ENCODE measurements around the gene CERS1.

CERS1 gene

GRCh38 chr19:18840288-18841267 is 55.4 kb downstream of the CERS1 start:
- TF ChIP-seq CTCF (IDR thresholded peaks at IDR 0.05; ENCODE audit: control extremely low read depth, extremely low read depth, low read depth, missing control alignments): no peak
- POLR2A ChIA-PET: interaction anchor here (0.5 kb wide), 1 partner anchor 282 kb away, joined by 3 read pairs; no protein-coding TSS in a partner anchor
- CTCF ChIA-PET: interaction anchor here (0.9 to 12.6 kb wide), 3 partner anchors 7 to 69 kb away, joined by 3 to 158 read pairs (median 3); partner anchors contain the start of gene UPF1
- no peak for DNase-seq (ENCODE audit: extremely low spot score)

GRCh38 chr19:18839465-18840287 is 56.3 kb downstream of the CERS1 start:
- ChIA-PET CTCF (interaction anchor here (0.9 to 12.6 kb wide), 4 partner anchors 6 to 68 kb away, joined by 3 to 158 read pairs (median 80); partner anchors contain the start of gene UPF1), POLR2A (no interaction called here)
- no peak for DNase-seq (ENCODE audit: extremely low spot score)
- TF ChIP-seq CTCF (IDR thresholded peaks at IDR 0.05; ENCODE audit: control extremely low read depth, extremely low read depth, low read depth, missing control alignments): no peak

- POLR2A ChIA-PET: no interaction called here
- no peak for DNase-seq (ENCODE audit: extremely low spot score)
- CTCF ChIA-PET: interaction anchor here (12.3 kb wide), 1 partner anchor 11 kb away, joined by 158 read pairs; no protein-coding TSS in a partner anchor
- TF ChIP-seq CTCF (IDR thresholded peaks at IDR 0.05; ENCODE audit: control extremely low read depth, extremely low read depth, low read depth, missing control alignments): no peak
These were observed 61.3 kb downstream of the CERS1 start for GRCh38 chr19:18834644-18834984.

- no peak for TF ChIP-seq CTCF (IDR thresholded peaks at IDR 0.05; ENCODE audit: control extremely low read depth, extremely low read depth, low read depth, missing control alignments)
- ChIA-PET CTCF (interaction anchor here (2.4 to 12.3 kb wide), 2 partner anchors 10 to 12 kb away, joined by 8 to 158 read pairs; no protein-coding TSS in a partner anchor), POLR2A (no interaction called here)
- DNase-seq (ENCODE audit: extremely low spot score): no peak
These were observed 61.9 kb downstream of the CERS1 start for GRCh38 chr19:18833849-18834643.

- DNase-seq (ENCODE audit: extremely low spot score): no peak
- TF ChIP-seq CTCF (IDR thresholded peaks at IDR 0.05; ENCODE audit: control extremely low read depth, extremely low read depth, low read depth, missing control alignments): no peak
- ChIA-PET CTCF (interaction anchor here (1.2 to 12.3 kb wide), 4 partner anchors 9 to 244 kb away, joined by 4 to 158 read pairs (median 8); partner anchors contain the start of gene REX1BD), POLR2A (no interaction called here)
These were observed 62.8 kb downstream of the CERS1 start for GRCh38 chr19:18833141-18833476.

All from GM10248 (cell line).